GM12878 (cell line): Measurements from ENCODE around the gene ABCC4. TPM values are rescaled to one million over a fixed set of nuclear protein-coding genes. Genes with fewer than 3 reads are reported as not detected.

ENCODE experiments used
- ATAC-seq: fragments of 200-7000 bp; cut with Tn5 transposase; 3 replicates; pipeline ENCODE4 v1.9.1; 2020; ENCODE audit warnings: mild to moderate bottlenecking, moderate library complexity
- BruUV-seq: library from RNA; stranded (reverse); fragments of 400-500 nt; replicated peaks from 2 replicates; lab custom pipeline; 2021; lab: Mats Ljungman, UMichigan
- CTCF ChIA-PET: fragments of 300-600 bp; sonication (Branson Sonifier 250); formaldehyde crosslinking; extraction: SDS; loops from one replicate; lab custom pipeline; 2021; ENCODE audit warnings: inconsistent platforms; lab: Yijun Ruan, JAX
- POLR2A ChIA-PET: fragments of 350-600 bp; formaldehyde crosslinking; extraction: SDS; loops from one replicate; lab custom pipeline; 2021; ENCODE audit warnings: inconsistent platforms; lab: Charles Lee
- RAD21 ChIA-PET: fragments of 300-600 bp; sonication (Branson Sonifier 250); formaldehyde crosslinking; loops from one replicate; lab custom pipeline; 2023; ENCODE audit warnings: antibody characterized with exemption; ENCODE audit not compliant: unreplicated experiment; lab: Charles Lee
- SMC1A ChIA-PET: fragments of 300-600 bp; sonication (Branson Sonifier 250); formaldehyde crosslinking; loops from one replicate; lab custom pipeline; 2023; ENCODE audit not compliant: unreplicated experiment, uncharacterized antibody; lab: Charles Lee
- DNase-seq: peaks from one replicate; pipeline ENCODE4 v3.0.0-alpha.2; 2011; ENCODE audit warnings: low read depth, low spot score
- FAIRE-seq: peaks from 3 replicates; lab custom pipeline; 2011; peaks lifted over from hg19 to GRCh38; lab: Jason Lieb, UNC
- H2AFZ ChIP-seq: 2 replicates; pipeline ENCODE4 v1.6.0; 2011; ENCODE audit warnings: low read depth, low read length, control low read depth; ENCODE audit not compliant: control insufficient read depth
- H3K27ac ChIP-seq: 2 replicates; pipeline ENCODE4 v1.5.1; 2011; ENCODE audit warnings: control low read depth; ENCODE audit not compliant: control insufficient read depth, insufficient read depth
- H3K27me3 ChIP-seq, 2 experiments: replicated peaks in 1 of 2; 2 replicates each; pipeline versions ENCODE4 v1.6.0 to v1.6.1; 2011; ENCODE audit warnings: low read length in 1 of 2; ENCODE audit not compliant: control insufficient read depth in 2 of 2, insufficient read depth in 2 of 2
- H3K36me3 ChIP-seq, 2 experiments: 2 replicates each; pipeline ENCODE4 v1.5.1; 2011; ENCODE audit warnings: low read length in 1 of 2; ENCODE audit not compliant: control insufficient read depth in 2 of 2, insufficient read depth in 2 of 2
- H3K4me1 ChIP-seq: 2 replicates; pipeline ENCODE4 v1.6.1; 2011; ENCODE audit warnings: mild to moderate bottlenecking, low read length, moderate library complexity, mixed read lengths; ENCODE audit not compliant: control insufficient read depth, insufficient read depth
- H3K4me2 ChIP-seq: 2 replicates; pipeline ENCODE4 v1.6.0; 2011; ENCODE audit warnings: control low read depth; ENCODE audit not compliant: control insufficient read depth, insufficient read depth
- H3K4me3 ChIP-seq: fragments of 200-600 bp; sonication (generic); 2 replicates; pipeline ENCODE4 v1.5.1; 2016
- H3K79me2 ChIP-seq: 2 replicates; pipeline ENCODE4 v1.6.0; 2011; ENCODE audit warnings: low read length; ENCODE audit not compliant: control insufficient read depth, insufficient read depth
- H3K9ac ChIP-seq: 2 replicates; pipeline ENCODE4 v1.8.0; 2011; ENCODE audit warnings: low read length, control low read depth, mixed read lengths; ENCODE audit not compliant: control insufficient read depth, insufficient read depth
- H3K9me3 ChIP-seq: replicated peaks from 3 replicates; pipeline ENCODE4 v1.5.1; 2011; ENCODE audit warnings: mild to moderate bottlenecking, low read length; ENCODE audit not compliant: control insufficient read depth, insufficient read depth
- H4K20me1 ChIP-seq: 2 replicates; pipeline ENCODE4 v1.6.0; 2011; ENCODE audit not compliant: control insufficient read depth, insufficient read depth
- BCL3 ChIP-seq: IDR thresholded peaks from 2 replicates; pipeline ENCODE4 v1.6.1; 2011; ENCODE audit warnings: borderline replicate concordance, low read depth, mild to moderate bottlenecking, moderate library complexity, low read length; ENCODE audit not compliant: insufficient read depth, poor library complexity, severe bottlenecking
- E2F4 ChIP-seq: IDR thresholded peaks from 2 replicates; pipeline ENCODE4 v1.6.1; 2012; ENCODE audit warnings: low read depth, low read length, improper control_type of control experiment
- EGR1 ChIP-seq, 2 experiments: IDR thresholded peaks; 1 replicate in 1 of 2; 2 replicates in 1 of 2; pipeline ENCODE4 v1.6.1; 2011 to 2012; ENCODE audit warnings: low read depth in 2 of 2, low read length in 2 of 2, borderline replicate concordance in 1 of 2, mild to moderate bottlenecking in 1 of 2, moderate library complexity in 1 of 2
- ETV6 ChIP-seq, 2 experiments: fragments of 450-650 bp in 1 of 2; IDR thresholded peaks in 1 of 2; conservative IDR thresholded peaks in 1 of 2; 2 replicates each; pipeline ENCODE4 v1.6.1; 2014; ENCODE audit warnings: antibody characterized with exemption in 1 of 2, borderline replicate concordance in 1 of 2, low read depth in 1 of 2, mild to moderate bottlenecking in 1 of 2, moderate library complexity in 1 of 2
- HCFC1 ChIP-seq: fragments of 150-350 bp; IDR thresholded peaks from 2 replicates; pipeline ENCODE4 v1.6.1; 2014; ENCODE audit warnings: low read length
- HSF1 ChIP-seq: fragments of 150-350 bp; IDR thresholded peaks from 2 replicates; pipeline ENCODE4 v1.6.1; 2014; ENCODE audit warnings: mild to moderate bottlenecking, low read depth, low read length
- IKZF2 ChIP-seq, 2 experiments: fragments of 450-650 bp; IDR thresholded peaks; 2 replicates each; pipeline ENCODE4 v1.6.1; 2017; ENCODE audit warnings: mild to moderate bottlenecking in 2 of 2, moderate library complexity in 2 of 2
- KAT2A ChIP-seq: conservative IDR thresholded peaks from 2 replicates; pipeline ENCODE4 v1.6.1; 2011; ENCODE audit warnings: low read depth, low read length; ENCODE audit not compliant: control insufficient read depth
- MLLT1 ChIP-seq: fragments of 450-650 bp; IDR thresholded peaks from 2 replicates; pipeline ENCODE4 v1.6.1; 2016; ENCODE audit warnings: mild to moderate bottlenecking
- PBX3 ChIP-seq: IDR thresholded peaks from 2 replicates; pipeline ENCODE4 v1.6.1; 2011; ENCODE audit warnings: mild to moderate bottlenecking, low read depth, low read length, moderate library complexity; ENCODE audit not compliant: insufficient replicate concordance
- POLR2A ChIP-seq: IDR thresholded peaks from 2 replicates; pipeline ENCODE4 v1.6.1; 2011; ENCODE audit warnings: low read depth, mild to moderate bottlenecking, low read length
- SUZ12 ChIP-seq: fragments of 200-600 bp; sonication (generic); IDR thresholded peaks from one replicate; pipeline ENCODE4 v1.6.1; 2018; ENCODE audit warnings: antibody characterized with exemption, mild to moderate bottlenecking; ENCODE audit not compliant: unreplicated experiment
- ZSCAN29 ChIP-seq: fragments of 450-650 bp; IDR thresholded peaks from 2 replicates; pipeline ENCODE4 v1.6.1; 2017; ENCODE audit warnings: mild to moderate bottlenecking, moderate library complexity
- WGBS: methylation state at CpG from one replicate; pipeline ENCODE4 v1.1.6; 2016; ENCODE audit warnings: low lambda C conversion rate; ENCODE audit not compliant: insufficient replicate concordance, insufficient coverage; ENCODE audit errors: missing lambda C conversion rate; 5-methylcytosine and 5-hydroxymethylcytosine counted together
- in situ Hi-C: fragments of 300-500 bp; cut with MboI; formaldehyde crosslinking; loops from 9 replicates; pipeline ENCODE4 v1.14.3; 2018; ENCODE audit warnings: mixed read lengths
- intact Hi-C: fragments of 100-400 bp; cut with micrococcal nuclease; formaldehyde crosslinking; loops from one replicate; pipeline ENCODE4 v1.14.2; 2022; ENCODE audit not compliant: unreplicated experiment
- polyA plus RNA-seq, 11 experiments: library from polyadenylated mRNA; depleted of rRNA in 4 of 11; unstranded in 6 of 11; stranded (reverse) in 5 of 11; fragments of >200 nt; fragmentation: Nextera tagmentation in 4 of 11; fragmentation: Illumina TruSeq in 1 of 11; extraction: Ambion mirVana in 4 of 11; extraction: Trizol in 1 of 11; gene quantifications; 1 replicate in 1 of 11; 2 replicates in 10 of 11; pipeline versions ENCODE4 v1.2.1 to v1.2.3, GENCODE V29; 2011 to 2016; ENCODE audit warnings: inconsistent platforms in 2 of 11, missing spikeins in 2 of 11, low read depth in 1 of 11
- total RNA-seq, 4 experiments: library from RNA; depleted of rRNA in 3 of 4; stranded (reverse); fragments of >200 nt in 3 of 4; fragmentation: Illumina TruSeq in 1 of 4; extraction: Trizol in 1 of 4; gene quantifications; 2 replicates each; pipeline versions ENCODE4 v1.2.1 to v1.2.3, GENCODE V29; 2013 to 2021

The ABCC4 gene
- total and polyA plus RNA-seq, 10 of the 15 experiments (the other 5 are each of a cell fraction or from before 2014, with no cell fraction given) = 7.2 to 44.4 (median 24.1) TPM

GRCh38 chr13:95301968-95302393 lies 730 bp upstream of the ABCC4 start:
- 50% methylated on average over 13 of the region's 13 CpGs for WGBS
- peak; percentile 72 for FAIRE-seq

More at GRCh38 chr13:95301968-95302393, 730 bp upstream of the ABCC4 start:
- Histone ChIP-seq H3K9me3 (no peaks in the 10 kb centered on the region), H3K27ac (peak overlapping the region; percentile 89), H2AFZ (peak overlapping the region; percentile 59), H3K9ac (peak overlapping the region; percentile 84), H4K20me1 (no peaks in the 10 kb centered on the region; the same call in 1 of the 2 replicates), H3K36me3 (peaks cover 0 to 5% of the 10 kb centered on the region in 2 experiments; a peak in 2 of 4 replicates), H3K4me2 (peak overlapping the region; percentile 95), H3K4me3 (peak overlapping the region; percentile 46), H3K79me2 (peaks cover 45% of the 10 kb centered on the region), H3K27me3 (no peaks in the 10 kb centered on the region), H3K4me1 (peaks cover 14% of the 10 kb centered on the region)
- TSS peak; percentile 73 for BruUV-seq
- ChIA-PET SMC1A (interaction anchor here (0.7 to 12.1 kb wide), 12 partner anchors 13 to 111 kb away, joined by 3 to 157 read pairs (median 5); no protein-coding TSS in a partner anchor), POLR2A (interaction anchor here (0.6 to 5.3 kb wide), 4 partner anchors 12 to 77 kb away, joined by 3 to 54 read pairs (median 3); no protein-coding TSS in a partner anchor), RAD21 (interaction anchor here (0.5 to 9.2 kb wide), 13 partner anchors 36 to 111 kb away, joined by 3 to 113 read pairs (median 6); no protein-coding TSS in a partner anchor), CTCF (interaction anchor here (0.6 to 11.9 kb wide), 10 partner anchors 11 to 142 kb away, joined by 3 to 198 read pairs (median 5); no protein-coding TSS in a partner anchor)
- DNase-seq (no peak), ATAC-seq (peak; percentile 2; the same call in 1 of the 3 replicates)
- intact Hi-C loops = loop anchor here (2.0 to 5.0 kb wide), 2 partner anchors 41 to 175 kb away; no protein-coding TSS in a partner anchor
- in situ Hi-C loops = no loop called here
- TF ChIP-seq ETV6 (conservative IDR thresholded peaks at IDR 0.05 in 1 of 2, IDR thresholded peaks at IDR 0.05 in 1 of 2; ENCODE audit: borderline replicate concordance in 1 of 2, low read depth in 1 of 2) = no peak
- 0 out of 2 replicates have a peak, but pooled peaks have one; percentile 24 for TF ChIP-seq MLLT1
- no peak for TF ChIP-seq PBX3
- no peak for TF ChIP-seq HCFC1
- TF ChIP-seq E2F4 = no peak
- TF ChIP-seq IKZF2 (IDR thresholded peaks at IDR 0.05) = 0 out of 4 replicates have a peak, but pooled peaks of 1 of the 2 experiments have one; percentile 52
- TF ChIP-seq EGR1 (IDR thresholded peaks at IDR 0.05; ENCODE audit: borderline replicate concordance in 1 of 2, low read depth in 2 of 2, low read length in 2 of 2) = no peak
- no peak for TF ChIP-seq ZSCAN29
- TF ChIP-seq BCL3 = peak; percentile 33
- no peak for TF ChIP-seq POLR2A
- TF ChIP-seq HSF1 = no peak
- no peak for TF ChIP-seq SUZ12
- no peak for TF ChIP-seq KAT2A
